SK-N-SH (cell line): ENCODE results near the gene DNAJB1. TPM values are rescaled to one million over a fixed set of nuclear protein-coding genes. Genes with fewer than 3 reads are reported as not detected.
A peak's percentile ranks its signal among the peaks of the same experiment; 100 is the strongest.

Experiments
- CTCF ChIA-PET: fragments of 300-600, 350-600 bp; formaldehyde crosslinking; extraction: SDS; loops from one replicate; lab custom pipeline; 2021; lab: Yijun Ruan, JAX
- POLR2A ChIA-PET: fragments of 350-600 bp; sonication (Branson Sonifier 250); formaldehyde crosslinking; extraction: SDS; loops from one replicate; lab custom pipeline; 2020; ENCODE audit warnings: antibody characterized with exemption, inconsistent platforms; lab: Yijun Ruan, JAX
- DNase-seq: peaks from one replicate; pipeline ENCODE4 v3.0.0; 2012
- H2AFZ ChIP-seq: fragments of 200-600 bp; sonication (generic); 2 replicates; pipeline ENCODE4 v1.8.1; 2016; ENCODE audit warnings: antibody characterized with exemption, mild to moderate bottlenecking, low read depth
- H3F3A ChIP-seq: fragments of 200-600 bp; sonication (generic); replicated peaks from 2 replicates; pipeline ENCODE3; 2016; ENCODE audit warnings: antibody characterized with exemption, mild to moderate bottlenecking; ENCODE audit not compliant: insufficient read depth
- H3K27ac ChIP-seq, 2 experiments: fragments of 200-500 bp in 1 of 2; fragments of 200-600 bp in 1 of 2; sonication (Bioruptor generic) in 1 of 2; sonication (generic), shearing (Covaris generic) in 1 of 2; 2 replicates each; pipeline versions ENCODE4 v1.5.1 to v1.6.1; 2014 to 2016; ENCODE audit warnings: low read depth in 2 of 2, inconsistent platforms in 1 of 2, low read length in 1 of 2, mild to moderate bottlenecking in 1 of 2, mixed read lengths in 1 of 2
- H3K27me3 ChIP-seq: fragments of 200-600 bp; sonication (generic), shearing (Covaris generic); 2 replicates; pipeline ENCODE4 v1.6.1; 2016; ENCODE audit warnings: mixed run types; ENCODE audit not compliant: insufficient read depth
- H3K36me3 ChIP-seq, 2 experiments: fragments of 200-500 bp in 1 of 2; fragments of 200-600 bp in 1 of 2; sonication (Bioruptor generic) in 1 of 2; sonication (generic) in 1 of 2; replicated peaks in 1 of 2; 2 replicates each; pipeline versions ENCODE3 to v1.5.1; 2014 to 2016; ENCODE audit warnings: low read length in 1 of 2, mild to moderate bottlenecking in 1 of 2; ENCODE audit not compliant: insufficient read depth in 2 of 2, control insufficient read depth in 1 of 2
- H3K4me1 ChIP-seq, 2 experiments: fragments of 200-500 bp in 1 of 2; fragments of 200-600 bp in 1 of 2; sonication (Bioruptor generic) in 1 of 2; sonication (generic), shearing (Covaris generic) in 1 of 2; 2 replicates each; pipeline versions ENCODE4 v1.5.1 to v1.6.1; 2014 to 2016; ENCODE audit warnings: low read depth in 1 of 2, low read length in 1 of 2, mixed run types in 1 of 2; ENCODE audit not compliant: insufficient read depth in 2 of 2, control insufficient read depth in 1 of 2
- H3K4me2 ChIP-seq: fragments of 200-600 bp; sonication (generic), shearing (Covaris generic); 2 replicates; pipeline ENCODE4 v1.6.1; 2017; ENCODE audit warnings: mixed run types
- H3K4me3 ChIP-seq, 2 experiments: fragments of 200-500 bp in 1 of 2; fragments of 200-600 bp in 1 of 2; sonication (Bioruptor generic) in 1 of 2; sonication (generic), shearing (Covaris generic) in 1 of 2; 2 replicates each; pipeline versions ENCODE4 v1.5.1 to v1.8.1; 2014 to 2016; ENCODE audit warnings: low read depth in 2 of 2, inconsistent platforms in 1 of 2, low read length in 1 of 2, mild to moderate bottlenecking in 1 of 2, mixed read lengths in 1 of 2, moderate library complexity in 1 of 2
- H3K79me2 ChIP-seq: fragments of 200-600 bp; sonication (generic); 2 replicates; pipeline ENCODE4 v1.8.1; 2017; ENCODE audit warnings: mild to moderate bottlenecking; ENCODE audit not compliant: insufficient read depth
- H3K9ac ChIP-seq: fragments of 200-600 bp; sonication (generic); 2 replicates; pipeline ENCODE4 v1.6.1; 2017; ENCODE audit warnings: mixed run types
- H3K9me2 ChIP-seq: fragments of 200-600 bp; sonication (generic); 2 replicates; pipeline ENCODE4 v1.6.1; 2017; ENCODE audit warnings: mixed run types
- H3K9me3 ChIP-seq: fragments of 200-600 bp; sonication (generic); 2 replicates; pipeline ENCODE4 v1.6.1; 2017; ENCODE audit warnings: mixed run types, mild to moderate bottlenecking, moderate library complexity
- H4K20me1 ChIP-seq: fragments of 200-600 bp; sonication (generic); 2 replicates; pipeline ENCODE4 v1.6.1; 2017; ENCODE audit warnings: mild to moderate bottlenecking, mixed run types; ENCODE audit not compliant: insufficient read depth
- CTCF ChIP-seq: fragments of 200-600 bp; sonication (generic); IDR thresholded peaks from 2 replicates; pipeline ENCODE4 v1.6.1; 2017; ENCODE audit warnings: antibody characterized with exemption, mild to moderate bottlenecking, moderate library complexity
- ELF1 ChIP-seq: IDR thresholded peaks from 2 replicates; pipeline ENCODE4 v1.4.0; 2012
- EZH2phosphoT487 ChIP-seq: fragments of 200-600 bp; sonication (generic); IDR thresholded peaks from 2 replicates; pipeline ENCODE4 v1.6.1; 2017; ENCODE audit warnings: low read depth, mixed run types, mild to moderate bottlenecking, antibody characterized with exemption, moderate library complexity, borderline replicate concordance
- GATA2 ChIP-seq: sonication (generic); formaldehyde crosslinking; IDR thresholded peaks from 2 replicates; pipeline ENCODE4 v1.5.0; 2020; ENCODE audit warnings: mild to moderate bottlenecking, missing genetic modification reagents
- MEF2A ChIP-seq: IDR thresholded peaks from 2 replicates; pipeline ENCODE4 v1.4.0; 2012; ENCODE audit warnings: low read depth, borderline replicate concordance
- MXI1 ChIP-seq: IDR thresholded peaks from 2 replicates; pipeline ENCODE4 v1.6.1; 2012; ENCODE audit warnings: mild to moderate bottlenecking, low read depth, low read length, improper control_type of control experiment
- POLR2AphosphoS5 ChIP-seq: IDR thresholded peaks from 2 replicates; pipeline ENCODE4 v1.6.1; 2012; ENCODE audit warnings: low read depth, low read length
- RAD21 ChIP-seq: IDR thresholded peaks from 2 replicates; pipeline ENCODE4 v1.6.1; 2012; ENCODE audit warnings: mild to moderate bottlenecking, low read length
- SMC3 ChIP-seq: IDR thresholded peaks from 2 replicates; pipeline ENCODE4 v1.6.1; 2012; ENCODE audit warnings: low read depth, low read length, improper control_type of control experiment
- TCF12 ChIP-seq: IDR thresholded peaks from 2 replicates; pipeline ENCODE4 v1.4.0; 2012
- USF2 ChIP-seq: fragments of 150-350 bp; IDR thresholded peaks from 2 replicates; pipeline ENCODE4 v1.6.1; 2017; ENCODE audit warnings: antibody characterized with exemption, low read length, low read depth, borderline replicate concordance
- YY1 ChIP-seq: IDR thresholded peaks from 2 replicates; pipeline ENCODE4 v1.4.0; 2012; ENCODE audit warnings: low read depth, mild to moderate bottlenecking
- ZBTB33 ChIP-seq: IDR thresholded peaks from 2 replicates; pipeline ENCODE4 v1.4.0; 2012; ENCODE audit warnings: low read depth, borderline replicate concordance
- WGBS: methylation state at CpG from one replicate; pipeline ENCODE4 v1.1.6; 2017; ENCODE audit warnings: low lambda C conversion rate; 5-methylcytosine and 5-hydroxymethylcytosine counted together
- polyA plus RNA-seq, 3 experiments: library from polyadenylated mRNA; depleted of rRNA; stranded (reverse); fragments of >200 nt; gene quantifications; 2 replicates each; pipeline ENCODE4 v1.2.3, GENCODE V29; 2012

Gene DNAJB1
- polyA plus RNA-seq, 1 of the 3 experiments (the other 2 are of a cell fraction): 103 TPM

GRCh38 chr19:14492756-14493337 lies 25.4 kb downstream of the DNAJB1 start:
- ChIA-PET POLR2A (no interaction called here), CTCF (interaction anchor here (0.8 to 3.6 kb wide), 7 partner anchors 10 to 356 kb away, joined by 3 to 34 read pairs (median 3); partner anchors contain the start of gene DNAJB1)
- Histone ChIP-seq H3K4me1 (peaks cover 4 to 25% of the 10 kb centered on the region in 2 experiments; a peak in 2 of 4 replicates), H3K9me2 (no peaks in the 10 kb centered on the region), H3K27ac (no peak overlapping the region; a peak in 1 of 4 replicates), H3F3A (no peaks in the 10 kb centered on the region), H2AFZ (no peak overlapping the region), H4K20me1 (peaks cover 20% of the 10 kb centered on the region), H3K79me2 (peaks cover 54% of the 10 kb centered on the region), H3K27me3 (no peaks in the 10 kb centered on the region), H3K9ac (no peak overlapping the region), H3K4me2 (no peak overlapping the region), H3K4me3 (no peak overlapping the region), H3K36me3 (peaks cover 4 to 6% of the 10 kb centered on the region in 2 experiments), H3K9me3 (no peaks in the 10 kb centered on the region)
- no peak for DNase-seq
- TF ChIP-seq MXI1: no peak
- no peak for TF ChIP-seq POLR2AphosphoS5
- TF ChIP-seq TCF12: peak; percentile 14; the same call in 1 of the 2 replicates
- no peak for TF ChIP-seq GATA2 (CRISPR knock-in tag)
- 76% methylated on average over 5 of the region's 5 CpGs for WGBS

GRCh38 chr19:14487370-14488125 lies 30.6 kb downstream of the DNAJB1 start:
- H3K9me2 ChIP-seq: no peaks in the 10 kb centered on the region
- peaks cover 6 to 10% of the 10 kb centered on the region in 2 experiments for H3K36me3 ChIP-seq
- H2AFZ ChIP-seq: no peak overlapping the region
- 89% methylated on average over 16 of the region's 16 CpGs for WGBS
- no peaks in the 10 kb centered on the region for H3K4me1 ChIP-seq
- no peak overlapping the region for H3K27ac ChIP-seq
- no peak for DNase-seq
- no peak overlapping the region for H3K4me2 ChIP-seq
- peaks cover 17% of the 10 kb centered on the region for H4K20me1 ChIP-seq
- H3F3A ChIP-seq: peaks cover 8% of the 10 kb centered on the region
- ChIA-PET CTCF (interaction anchor here (0.8 to 3.4 kb wide), 6 partner anchors 8 to 350 kb away, joined by 3 to 22 read pairs (median 3); no protein-coding TSS in a partner anchor), POLR2A (no interaction called here)
- H3K9ac ChIP-seq: no peak overlapping the region
- H3K9me3 ChIP-seq: no peaks in the 10 kb centered on the region
- TF ChIP-seq RAD21: no peak
- TF ChIP-seq, all 33 proteins: peak for 0
- no peaks in the 10 kb centered on the region for H3K27me3 ChIP-seq
- H3K4me3 ChIP-seq: no peak overlapping the region
- H3K79me2 ChIP-seq: peaks cover 38% of the 10 kb centered on the region

DNA sequence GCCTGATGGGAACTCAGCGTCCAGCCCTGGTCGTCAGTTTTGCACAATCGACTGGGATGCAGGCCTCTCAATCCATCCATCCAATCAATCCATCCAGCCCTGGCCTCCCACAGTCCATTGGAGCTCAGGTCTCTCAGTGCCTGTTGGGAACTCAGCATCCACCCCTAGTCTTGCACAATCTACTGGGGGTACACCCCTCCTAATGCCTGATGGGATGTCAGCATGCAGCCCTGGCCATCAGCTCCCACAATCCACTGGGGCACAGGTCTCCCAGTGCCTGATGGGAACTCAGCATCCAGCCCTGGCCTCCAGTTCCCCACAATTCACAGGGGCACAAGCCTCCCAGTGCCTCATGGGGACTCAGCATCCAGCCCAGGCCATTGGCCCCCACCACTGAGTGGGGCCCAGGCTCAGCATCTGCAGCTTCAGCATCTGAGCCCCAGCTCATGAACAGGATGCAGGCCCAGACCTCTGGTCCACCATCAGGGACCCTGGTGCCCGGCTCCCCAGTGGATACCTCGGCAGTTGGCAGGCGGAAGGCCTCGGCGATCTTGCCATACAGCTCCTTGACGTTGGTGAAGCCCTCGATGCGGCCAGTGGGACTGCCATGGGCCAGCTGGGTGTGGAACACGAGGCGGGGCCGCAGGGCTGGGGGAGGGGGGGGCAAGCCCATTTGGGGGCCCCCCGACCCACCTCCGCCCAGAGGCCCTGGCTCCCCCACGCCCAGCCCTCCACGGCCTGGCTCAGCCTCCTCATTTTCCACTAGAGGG lies 35.8 kb downstream of the DNAJB1 start:
- Histone ChIP-seq H3K9ac (no peak overlapping the region), H2AFZ (no peak overlapping the region), H4K20me1 (peaks cover 10% of the 10 kb centered on the region), H3K4me3 (no peak overlapping the region), H3K79me2 (peaks cover 17% of the 10 kb centered on the region), H3K4me1 (peaks cover 4 to 9% of the 10 kb centered on the region in 2 experiments; a peak in 1 of 4 replicates), H3K27me3 (no peaks in the 10 kb centered on the region), H3K27ac (no peak overlapping the region), H3K9me3 (no peaks in the 10 kb centered on the region), H3K4me2 (no peak overlapping the region), H3K9me2 (no peaks in the 10 kb centered on the region), H3K36me3 (peaks cover 6 to 10% of the 10 kb centered on the region in 2 experiments), H3F3A (peaks cover 13% of the 10 kb centered on the region)
- POLR2A ChIA-PET: interaction anchor here (0.6 kb wide), 1 partner anchor 122 kb away, joined by 5 read pairs; no protein-coding TSS in a partner anchor
- no peak for DNase-seq
- WGBS: 90% methylated on average over 2 of the region's 18 CpGs
- CTCF ChIA-PET: interaction anchor here (1.0 to 4.8 kb wide), 5 partner anchors 10 to 346 kb away, joined by 4 to 45 read pairs (median 18); partner anchors contain the start of genes ASF1B, DNAJB1 and GIPC1
- TF ChIP-seq EZH2phosphoT487: no peak
- TF ChIP-seq USF2: no peak
- TF ChIP-seq SMC3: no peak
- TF ChIP-seq ELF1: no peak
- TF ChIP-seq MEF2A: no peak
- no peak for TF ChIP-seq CTCF
- TF ChIP-seq ZBTB33: no peak
- TF ChIP-seq YY1: no peak
- TF ChIP-seq GATA2 (CRISPR knock-in tag): no peak
